IPS-18c (cell line): ENCODE measurements around the gene DUSP16.

ENCODE experiments used
- H3K4me3 ChIP-seq: 2 replicates; pipeline ENCODE4 v1.7.0; 2013; ENCODE audit warnings: low read depth, mild to moderate bottlenecking, low read length, moderate library complexity; ENCODE audit not compliant: insufficient read depth
- H3K9me3 ChIP-seq: one replicate; pipeline ENCODE4 v1.6.1; 2013; ENCODE audit warnings: mild to moderate bottlenecking, low read length, moderate library complexity; ENCODE audit not compliant: control insufficient read depth, insufficient read depth

DUSP16 gene

GRCh38 chr12:12446786-12447185, 115.9 kb downstream of the DUSP16 start:
- no peaks in the 10 kb centered on the region for H3K9me3 ChIP-seq
- H3K4me3 ChIP-seq: no peak overlapping the region

GRCh38 chr12:12445882-12446181, 116.8 kb downstream of the DUSP16 start:
- Histone ChIP-seq H3K9me3 (no peaks in the 10 kb centered on the region), H3K4me3 (no peak overlapping the region)

- Histone ChIP-seq H3K9me3 (no peaks in the 10 kb centered on the region), H3K4me3 (no peak overlapping the region)
Observed at GRCh38 chr12:12445165-12445881, 117.3 kb downstream of the DUSP16 start.

- H3K9me3 ChIP-seq: no peaks in the 10 kb centered on the region
- H3K4me3 ChIP-seq: no peak overlapping the region
Observed at GRCh38 chr12:12443431-12443878, 119.2 kb downstream of the DUSP16 start.

- no peak overlapping the region for H3K4me3 ChIP-seq
- no peaks in the 10 kb centered on the region for H3K9me3 ChIP-seq
Observed at GRCh38 chr12:12442548-12443071, 120.1 kb downstream of the DUSP16 start.

GRCh38 chr12:12441843-12442461, 120.7 kb downstream of the DUSP16 start:
- Histone ChIP-seq H3K9me3 (no peaks in the 10 kb centered on the region), H3K4me3 (no peak overlapping the region)

GRCh38 chr12:12441429-12441807, 121.2 kb downstream of the DUSP16 start:
- no peak overlapping the region for H3K4me3 ChIP-seq
- H3K9me3 ChIP-seq: no peaks in the 10 kb centered on the region

GRCh38 chr12:12440784-12441428, 121.8 kb downstream of the DUSP16 start:
- Histone ChIP-seq H3K9me3 (no peaks in the 10 kb centered on the region), H3K4me3 (no peak overlapping the region)

GRCh38 chr12:12439636-12440035, 123.0 kb downstream of the DUSP16 start:
- Histone ChIP-seq H3K4me3 (no peak overlapping the region), H3K9me3 (no peaks in the 10 kb centered on the region)

GRCh38 chr12:12436831-12437345, 125.8 kb downstream of the DUSP16 start:
- Histone ChIP-seq H3K4me3 (no peak overlapping the region), H3K9me3 (no peaks in the 10 kb centered on the region)

- Histone ChIP-seq H3K4me3 (no peak overlapping the region), H3K9me3 (no peaks in the 10 kb centered on the region)
Observed at GRCh38 chr12:12433203-12433731, 129.4 kb downstream of the DUSP16 start.

- no peaks in the 10 kb centered on the region for H3K9me3 ChIP-seq
- H3K4me3 ChIP-seq: no peak overlapping the region
Observed at GRCh38 chr12:12432364-12432763, 130.3 kb downstream of the DUSP16 start.

- Histone ChIP-seq H3K4me3 (no peak overlapping the region), H3K9me3 (no peaks in the 10 kb centered on the region)
Observed at GRCh38 chr12:12428961-12429657, 133.6 kb downstream of the DUSP16 start.

GRCh38 chr12:12428047-12428446, 134.6 kb downstream of the DUSP16 start:
- H3K4me3 ChIP-seq: no peak overlapping the region
- peaks cover 3% of the 10 kb centered on the region for H3K9me3 ChIP-seq

GRCh38 chr12:12427568-12427967, 135.1 kb downstream of the DUSP16 start:
- peaks cover 3% of the 10 kb centered on the region for H3K9me3 ChIP-seq
- H3K4me3 ChIP-seq: no peak overlapping the region

GRCh38 chr12:12425616-12426015, 137.0 kb downstream of the DUSP16 start:
- H3K4me3 ChIP-seq: no peak overlapping the region
- H3K9me3 ChIP-seq: peaks cover 3% of the 10 kb centered on the region

- H3K4me3 ChIP-seq: no peak overlapping the region
- peaks cover 3% of the 10 kb centered on the region for H3K9me3 ChIP-seq
Observed at GRCh38 chr12:12425001-12425400, 137.7 kb downstream of the DUSP16 start.
